MG63 (cell line): ENCODE data around the gene AKIRIN2. TPM values are rescaled to one million over a fixed set of nuclear protein-coding genes. Genes with fewer than 3 reads are reported as not detected.
A peak's percentile ranks its signal among the peaks of the same experiment; 100 is the strongest.

Experiments
- DNase-seq: peaks from one replicate; pipeline ENCODE4 v3.0.0-alpha.2; 2020
- H3K27me3 ChIP-seq: fragments of 250-450 bp; sonication (Bioruptor Pico); 2 replicates; pipeline ENCODE4 v1.5.1; 2020; ENCODE audit warnings: mild to moderate bottlenecking, moderate library complexity
- H3K36me3 ChIP-seq: fragments of 250-450 bp; sonication (Bioruptor Pico); 2 replicates; pipeline ENCODE4 v1.5.1; 2020; ENCODE audit warnings: mild to moderate bottlenecking, moderate library complexity
- H3K4me3 ChIP-seq: fragments of 250-450 bp; sonication (Bioruptor Pico); 2 replicates; pipeline ENCODE4 v1.5.1; 2020; ENCODE audit warnings: mild to moderate bottlenecking, moderate library complexity
- H3K9me3 ChIP-seq: fragments of 250-450 bp; sonication (Bioruptor Pico); 2 replicates; pipeline ENCODE4 v1.5.1; 2020; ENCODE audit warnings: mild to moderate bottlenecking, moderate library complexity
- total RNA-seq: library from RNA; depleted of rRNA; stranded (reverse); fragments of >200 nt; shearing (Covaris generic); gene quantifications from 2 replicates; pipeline ENCODE4 v1.2.3, GENCODE V29; 2014; ENCODE audit warnings: low replicate concordance; rRNA removed

AKIRIN2 gene
- total RNA-seq, result 11.4 and 19.5 TPM in 2 replicates

DNA sequence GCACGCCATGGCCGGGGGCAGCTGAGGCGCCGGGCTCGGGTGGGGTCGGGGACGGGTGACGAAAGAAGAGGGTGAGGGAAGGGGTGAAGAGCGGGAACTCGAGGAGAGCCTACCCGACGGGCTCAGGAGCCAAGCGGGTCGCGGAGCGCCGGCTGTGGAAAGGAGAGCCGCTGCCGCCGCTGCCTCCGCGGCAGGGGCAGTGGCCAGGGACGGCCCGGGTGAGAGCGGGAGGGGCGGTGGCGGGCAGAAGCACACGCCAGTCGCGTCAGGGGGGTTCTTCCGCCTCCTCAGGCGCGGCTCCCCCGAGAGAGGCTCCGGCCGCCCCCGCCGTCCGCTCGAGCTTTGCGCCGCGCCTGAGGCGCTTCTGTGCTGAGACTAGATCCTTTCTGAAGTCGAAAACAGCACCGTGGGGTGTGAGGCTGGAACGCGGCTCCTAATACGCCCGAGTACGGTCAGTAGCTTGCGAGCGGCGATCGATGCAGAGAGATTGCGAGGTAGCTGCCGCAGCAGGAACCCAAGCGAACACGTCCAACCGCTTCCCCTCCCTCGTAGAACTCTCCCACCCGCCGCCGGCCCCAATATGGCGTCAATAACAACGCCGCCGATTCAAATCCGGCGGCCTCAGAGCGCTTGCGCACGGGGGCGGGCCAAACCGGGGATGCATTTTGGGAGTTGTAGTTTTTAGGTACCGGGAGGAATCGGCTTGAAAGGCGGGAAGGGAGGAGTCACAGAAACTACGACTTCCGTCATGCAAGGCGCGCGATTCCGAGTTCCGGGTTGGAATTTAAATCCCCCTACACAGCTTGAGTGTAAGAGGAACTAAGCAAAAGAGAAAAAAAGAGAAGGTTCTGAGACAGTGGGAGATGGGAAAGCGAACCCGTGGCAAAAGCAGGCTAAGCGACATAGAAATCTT is at the start of gene AKIRIN2:
Gene AKIRIN2 (minus strand): TSS at position 558 of the 913 bp plus-strand sequence. CDS start 549 bp downstream, at position 9.
- Histone ChIP-seq H3K27me3 (no peaks in the 10 kb centered on the region), H3K4me3 (peak within 1 kb of the TSS; percentile 86), H3K36me3 (peaks cover 7% of the 10 kb centered on the region), H3K9me3 (no peaks in the 10 kb centered on the region)
- peak; percentile 94 for DNase-seq

DNA sequence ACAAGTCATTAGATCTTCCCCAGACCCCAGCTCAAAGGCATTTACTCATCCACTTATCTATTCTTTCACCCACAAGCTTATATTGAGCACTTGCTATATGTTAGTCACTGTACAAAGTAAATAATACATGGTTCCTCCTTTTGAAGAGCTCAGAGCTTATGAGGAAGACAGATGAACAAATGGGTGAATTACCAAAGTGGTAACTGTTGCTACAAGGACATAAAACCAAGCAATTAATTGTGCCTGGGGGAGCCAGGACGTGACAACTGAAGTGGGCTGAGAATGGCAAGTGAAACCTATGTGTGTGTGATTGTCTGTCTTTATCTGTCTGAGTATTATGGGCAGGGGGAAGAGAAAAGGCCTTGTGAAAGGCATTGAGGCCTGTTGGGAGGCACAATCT is 45.6 kb upstream of the AKIRIN2 start:
- DNase-seq, result no peak
- Histone ChIP-seq H3K27me3 (no peaks in the 10 kb centered on the region), H3K36me3 (no peaks in the 10 kb centered on the region), H3K4me3 (no peak overlapping the region), H3K9me3 (no peaks in the 10 kb centered on the region)

DNA sequence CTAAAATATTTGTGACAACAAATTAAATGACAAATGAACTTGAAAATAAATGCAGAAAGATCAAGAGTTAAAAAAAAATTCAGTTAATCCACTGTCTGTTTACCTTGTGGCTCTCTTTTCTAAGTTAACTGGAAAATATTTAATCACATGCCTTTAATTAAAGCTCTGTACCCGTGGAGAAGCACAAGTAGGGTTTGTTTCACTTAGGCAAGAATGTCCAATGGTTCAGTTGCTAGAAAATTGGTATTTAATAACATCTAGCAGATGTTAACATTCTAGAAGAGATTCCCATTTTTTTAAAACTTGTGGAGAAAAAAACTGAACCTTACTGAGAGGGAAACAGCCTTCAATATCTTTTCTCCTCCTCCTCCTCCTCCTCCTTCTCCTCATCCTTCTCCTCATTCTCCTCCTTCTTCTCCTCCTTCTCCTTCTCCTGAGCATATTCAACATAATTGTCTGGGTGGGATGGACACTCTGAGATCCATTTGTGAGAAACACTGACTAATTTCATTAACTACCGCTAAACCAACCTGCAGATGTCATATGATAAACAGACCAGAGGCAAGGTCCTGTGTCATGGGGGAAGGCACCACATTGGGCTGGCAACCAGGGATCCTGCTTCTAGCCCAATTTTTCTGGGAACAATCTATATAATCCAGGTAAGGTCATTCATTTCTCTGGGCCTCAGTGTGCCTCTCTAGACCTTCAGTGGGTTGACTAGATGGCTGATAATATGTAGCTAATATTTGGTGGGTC is 44.1 kb upstream of the AKIRIN2 start:
- H3K9me3 ChIP-seq, result no peaks in the 10 kb centered on the region
- no peaks in the 10 kb centered on the region for H3K27me3 ChIP-seq
- no peaks in the 10 kb centered on the region for H3K36me3 ChIP-seq
- DNase-seq, result no peak
- no peak overlapping the region for H3K4me3 ChIP-seq

DNA sequence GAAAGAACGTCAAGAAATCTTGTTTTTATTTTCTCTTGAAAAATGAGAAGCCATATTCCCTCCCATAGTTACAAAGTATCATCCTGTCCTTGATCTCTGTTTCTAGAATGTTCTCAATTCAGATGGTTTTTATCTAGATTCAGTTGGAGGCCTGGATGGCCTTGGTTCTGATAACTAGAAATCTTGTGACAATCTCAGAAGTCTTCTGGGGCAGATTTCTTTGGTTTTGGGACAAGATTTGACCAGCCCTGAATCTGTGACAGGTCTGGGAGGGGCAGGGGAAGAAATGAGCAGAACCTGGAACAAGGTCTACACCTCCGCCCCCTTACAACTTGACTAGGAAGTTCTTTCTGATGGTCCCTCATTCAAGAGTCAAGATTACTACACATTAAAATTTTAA is 41.4 kb upstream of the AKIRIN2 start:
- Histone ChIP-seq H3K27me3 (no peaks in the 10 kb centered on the region), H3K36me3 (no peaks in the 10 kb centered on the region), H3K9me3 (no peaks in the 10 kb centered on the region), H3K4me3 (no peak overlapping the region)
- no peak for DNase-seq

DNA sequence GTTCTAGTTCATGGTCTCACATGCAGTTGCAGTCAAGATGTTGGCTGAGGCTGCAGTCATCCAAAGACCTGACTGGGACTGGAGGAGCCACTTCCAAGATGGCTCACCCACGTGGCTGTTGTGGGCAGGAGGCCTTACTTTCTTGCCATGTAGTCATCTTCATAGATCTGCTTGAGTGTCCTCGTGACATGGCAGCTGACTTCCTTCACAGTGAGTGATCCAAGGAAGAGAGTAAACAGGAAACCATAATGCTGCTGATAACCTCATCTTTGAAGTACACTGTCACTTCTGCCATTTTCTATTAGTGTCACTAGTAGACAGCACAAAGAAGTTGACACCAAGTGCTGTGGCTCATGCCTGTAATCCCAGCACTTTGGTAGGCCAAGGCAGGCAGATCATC is 40.1 kb upstream of the AKIRIN2 start:
- Histone ChIP-seq H3K9me3 (no peaks in the 10 kb centered on the region), H3K4me3 (no peak overlapping the region), H3K27me3 (no peaks in the 10 kb centered on the region), H3K36me3 (no peaks in the 10 kb centered on the region)
- DNase-seq, result no peak

DNA sequence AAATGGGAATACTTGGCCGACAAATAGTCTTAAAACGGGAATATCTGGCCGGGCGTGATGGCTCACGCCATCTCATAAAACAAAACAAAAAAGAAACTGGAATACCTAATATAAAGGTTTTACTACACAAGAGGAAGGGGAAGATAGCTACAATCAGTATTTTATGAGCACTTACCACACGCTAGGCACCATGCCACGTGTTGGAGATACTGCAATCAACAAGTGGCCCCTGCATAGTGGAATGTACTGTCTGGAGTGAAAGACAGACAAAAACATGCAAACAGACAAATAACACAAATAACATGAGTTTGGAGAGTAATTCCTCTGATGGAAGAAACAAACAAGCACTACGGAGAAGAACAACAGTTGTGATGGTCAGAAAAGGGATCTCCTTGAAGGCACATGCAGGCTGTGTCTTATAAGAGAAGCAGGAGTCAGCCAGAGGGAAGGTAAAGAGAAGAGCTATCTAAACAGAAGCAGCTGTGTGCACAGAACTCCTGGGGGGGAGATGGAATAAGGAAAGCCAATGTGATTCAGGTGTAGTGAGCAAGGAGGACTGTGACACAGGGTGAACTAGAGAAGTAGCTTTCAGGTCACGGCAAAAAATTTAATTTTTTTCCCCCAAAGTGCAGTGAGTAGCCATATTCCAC is 39.1 kb upstream of the AKIRIN2 start:
- no peak for DNase-seq
- Histone ChIP-seq H3K27me3 (no peaks in the 10 kb centered on the region), H3K4me3 (no peak overlapping the region), H3K9me3 (no peaks in the 10 kb centered on the region), H3K36me3 (no peaks in the 10 kb centered on the region)

DNA sequence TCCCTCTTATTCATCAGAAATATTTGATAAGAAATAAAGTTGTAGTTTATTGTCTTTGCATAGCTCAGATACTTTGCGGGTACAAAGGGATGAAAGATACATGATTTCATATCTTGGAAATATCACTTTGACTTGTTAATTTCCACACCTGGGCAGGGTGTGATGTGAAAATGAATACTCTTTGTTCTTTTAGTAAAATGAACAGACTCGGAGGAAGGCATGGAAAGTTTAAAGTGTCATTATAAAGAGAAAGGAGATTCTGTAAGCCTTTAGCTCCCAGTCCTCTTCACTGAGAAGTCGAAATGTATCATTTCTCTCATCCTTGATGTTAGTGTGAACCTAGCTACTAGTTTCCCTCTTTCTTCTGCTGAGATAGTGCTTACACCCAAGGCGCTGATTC is 36.7 kb upstream of the AKIRIN2 start:
- no peak overlapping the region for H3K4me3 ChIP-seq
- H3K36me3 ChIP-seq, result no peaks in the 10 kb centered on the region
- no peaks in the 10 kb centered on the region for H3K9me3 ChIP-seq
- H3K27me3 ChIP-seq, result no peaks in the 10 kb centered on the region
- no peak for DNase-seq

DNA sequence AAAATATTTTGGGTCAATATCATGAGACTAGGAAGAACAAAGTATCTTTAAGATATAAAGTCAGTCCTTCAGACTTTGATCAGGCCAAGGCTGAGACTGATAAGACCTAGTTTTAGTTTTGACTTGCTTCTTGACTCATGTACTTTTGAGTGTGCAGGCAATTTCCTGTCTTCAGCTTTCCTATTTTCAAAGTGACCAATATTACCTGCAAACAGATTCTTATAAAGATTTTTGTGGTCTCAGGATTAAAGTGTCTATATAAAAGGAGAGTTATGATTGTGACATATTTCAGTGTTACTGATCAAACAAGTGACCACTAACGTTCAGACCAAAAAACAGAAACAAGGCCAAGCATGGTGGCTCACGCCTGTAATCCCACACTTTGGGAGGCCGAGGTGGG is 36.0 kb upstream of the AKIRIN2 start:
- no peaks in the 10 kb centered on the region for H3K9me3 ChIP-seq
- no peaks in the 10 kb centered on the region for H3K27me3 ChIP-seq
- no peak overlapping the region for H3K4me3 ChIP-seq
- no peak for DNase-seq
- no peaks in the 10 kb centered on the region for H3K36me3 ChIP-seq

DNA sequence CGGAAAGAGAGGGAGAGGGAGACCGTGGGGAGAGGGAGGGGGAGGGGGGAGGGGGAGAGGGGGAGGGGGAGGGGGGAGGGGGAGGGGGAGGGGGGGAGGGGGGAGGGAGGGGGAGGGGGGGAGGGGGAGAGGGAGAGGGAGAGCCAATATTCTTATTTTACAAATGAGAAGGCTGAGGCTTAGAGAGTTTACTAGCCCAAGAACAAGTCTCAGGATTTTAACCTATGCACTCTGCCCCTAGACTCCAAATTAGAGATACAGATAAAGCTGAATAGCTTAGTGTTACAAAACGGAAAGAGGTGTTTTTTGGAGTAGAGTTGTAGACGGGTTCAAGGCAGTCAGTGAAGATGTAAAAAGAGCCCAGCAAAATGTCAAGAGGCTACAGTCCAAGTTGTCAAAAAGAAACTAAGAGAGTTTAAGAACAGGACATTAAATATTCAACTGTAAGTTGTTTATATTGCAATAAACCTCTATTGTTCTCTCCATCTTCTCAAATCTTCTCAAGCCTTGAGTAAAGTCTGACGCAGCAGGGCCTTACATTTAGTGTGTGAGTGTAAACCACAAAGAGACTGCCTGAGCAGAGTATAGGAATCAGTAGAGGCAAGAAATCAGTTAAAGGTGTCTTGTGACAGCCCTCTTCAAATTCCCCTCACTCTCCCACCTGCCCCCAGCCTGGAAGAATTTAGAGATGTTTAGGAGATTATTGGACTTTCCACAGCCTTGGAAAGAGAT is 34.9 kb upstream of the AKIRIN2 start:
- no peaks in the 10 kb centered on the region for H3K9me3 ChIP-seq
- DNase-seq, result no peak
- no peaks in the 10 kb centered on the region for H3K27me3 ChIP-seq
- no peak overlapping the region for H3K4me3 ChIP-seq
- H3K36me3 ChIP-seq, result no peaks in the 10 kb centered on the region

DNA sequence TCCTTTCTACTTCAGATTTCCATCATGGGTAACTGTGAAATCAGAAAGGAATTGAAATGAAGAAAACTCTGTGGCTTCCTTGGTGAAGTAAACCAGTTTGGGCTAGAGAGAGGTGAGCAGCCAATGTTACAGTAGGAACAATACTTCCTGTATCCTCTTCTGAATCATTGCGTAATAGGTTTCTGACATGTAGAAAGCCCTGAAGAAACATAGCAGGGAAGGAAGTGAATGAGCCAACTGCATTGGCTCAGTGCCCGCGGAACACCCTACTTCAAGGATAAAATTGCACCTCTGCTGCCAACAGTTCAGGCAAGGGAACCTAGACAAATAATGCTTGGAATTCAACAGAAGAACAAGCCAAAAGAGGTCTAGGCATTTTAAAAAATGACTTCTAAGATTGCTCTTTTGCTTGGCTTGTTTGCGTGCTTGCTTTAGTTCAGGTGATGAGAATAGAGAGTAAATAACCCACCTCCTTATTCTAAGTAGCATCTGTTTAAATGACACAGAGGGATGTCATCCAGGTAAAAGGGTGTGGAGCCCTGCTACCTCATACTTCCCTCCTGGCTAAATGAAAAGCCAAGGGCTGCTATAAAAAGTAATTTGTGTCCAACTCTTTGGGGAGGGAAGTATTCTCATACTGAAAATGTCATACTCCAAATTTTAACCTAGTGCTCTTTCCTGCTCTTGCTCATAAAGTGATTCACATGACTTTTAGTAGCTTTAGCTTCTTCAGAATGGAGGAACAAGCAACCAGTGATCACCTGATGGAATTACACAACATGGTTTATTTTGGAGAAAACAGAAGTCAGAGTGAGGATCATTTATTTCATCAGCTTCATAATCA is 30.0 kb upstream of the AKIRIN2 start:
- Histone ChIP-seq H3K4me3 (no peak overlapping the region), H3K9me3 (no peaks in the 10 kb centered on the region), H3K36me3 (no peaks in the 10 kb centered on the region), H3K27me3 (no peaks in the 10 kb centered on the region)
- peak; percentile 94 for DNase-seq

DNA sequence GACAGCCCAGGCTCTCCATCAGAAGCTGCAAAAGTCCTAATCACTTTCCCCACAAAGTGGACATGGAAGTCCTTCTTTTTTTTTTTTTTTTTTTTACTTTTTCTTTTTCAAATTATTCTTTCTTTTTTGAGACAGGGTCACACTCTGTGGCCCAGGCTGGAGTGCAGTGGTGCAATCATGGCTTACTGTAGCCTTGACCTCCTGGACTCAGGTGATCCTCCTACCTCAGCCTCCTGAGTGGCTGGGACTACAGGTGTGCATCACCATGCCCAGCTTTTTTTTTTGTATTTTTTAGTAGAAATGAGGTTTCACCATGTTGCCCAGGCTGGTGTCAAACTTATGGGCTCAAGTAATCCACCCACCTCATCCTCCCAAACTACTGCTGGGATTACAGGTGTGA is 29.0 kb upstream of the AKIRIN2 start:
- no peak overlapping the region for H3K4me3 ChIP-seq
- no peaks in the 10 kb centered on the region for H3K27me3 ChIP-seq
- no peaks in the 10 kb centered on the region for H3K9me3 ChIP-seq
- no peak for DNase-seq
- no peaks in the 10 kb centered on the region for H3K36me3 ChIP-seq

DNA sequence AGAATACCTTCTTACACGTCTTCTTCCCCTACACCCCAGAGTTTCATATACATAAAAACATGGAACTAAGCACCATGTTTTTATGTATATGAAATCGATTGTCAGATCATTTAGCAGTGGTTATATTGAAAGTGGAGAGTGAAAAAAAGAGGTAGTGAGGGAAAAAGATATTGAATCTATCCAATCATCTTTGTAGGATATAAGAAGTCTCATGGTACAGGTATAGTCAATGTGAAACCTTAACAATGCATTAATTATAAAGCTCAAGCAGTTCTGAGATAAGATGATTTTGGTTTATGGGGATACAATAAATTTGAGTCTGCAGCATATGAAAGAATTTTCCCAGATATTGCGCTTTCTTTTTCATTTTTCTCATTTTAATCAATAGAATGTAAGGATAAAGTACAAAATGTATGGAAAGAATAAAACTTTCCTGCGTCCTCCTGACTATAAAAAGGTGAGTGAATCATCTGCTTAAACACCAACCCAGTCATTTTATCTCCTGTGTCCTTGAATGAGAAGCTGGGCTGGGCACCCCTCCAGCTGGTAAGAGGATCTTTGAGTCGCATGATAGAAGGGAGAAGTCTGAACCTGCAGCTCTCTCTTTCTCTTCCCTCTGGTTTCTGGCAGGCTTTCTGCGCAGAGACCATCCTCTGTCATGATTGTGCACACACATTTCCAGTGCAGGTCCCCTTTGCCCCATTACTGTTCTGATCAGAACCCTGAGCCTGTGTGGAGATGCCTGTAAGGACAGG is 28.1 kb upstream of the AKIRIN2 start:
- H3K4me3 ChIP-seq, result no peak overlapping the region
- H3K9me3 ChIP-seq, result no peaks in the 10 kb centered on the region
- peak; percentile 79 for DNase-seq
- no peaks in the 10 kb centered on the region for H3K27me3 ChIP-seq
- no peaks in the 10 kb centered on the region for H3K36me3 ChIP-seq

DNA sequence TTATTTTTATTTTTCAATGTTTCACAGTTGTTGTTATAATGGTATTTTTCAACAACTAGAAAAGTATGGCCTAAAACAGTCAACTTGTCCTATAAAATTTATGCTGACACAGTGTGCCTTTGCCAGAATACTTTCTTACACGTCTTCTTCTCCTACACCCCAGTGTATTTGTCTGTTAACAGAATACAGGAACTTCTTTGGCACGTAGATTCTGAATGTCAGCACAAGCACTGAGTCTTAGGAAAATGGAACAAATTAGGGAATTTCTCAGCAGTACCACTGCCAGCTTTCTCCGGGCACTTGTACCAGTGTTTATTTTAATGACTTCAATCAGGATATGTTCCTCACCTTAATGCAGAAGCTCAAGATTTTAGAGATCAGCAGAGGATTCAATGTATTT is 26.7 kb upstream of the AKIRIN2 start:
- Histone ChIP-seq H3K9me3 (no peaks in the 10 kb centered on the region), H3K36me3 (no peaks in the 10 kb centered on the region), H3K27me3 (no peaks in the 10 kb centered on the region), H3K4me3 (no peak overlapping the region)
- DNase-seq, result peak; percentile 22

DNA sequence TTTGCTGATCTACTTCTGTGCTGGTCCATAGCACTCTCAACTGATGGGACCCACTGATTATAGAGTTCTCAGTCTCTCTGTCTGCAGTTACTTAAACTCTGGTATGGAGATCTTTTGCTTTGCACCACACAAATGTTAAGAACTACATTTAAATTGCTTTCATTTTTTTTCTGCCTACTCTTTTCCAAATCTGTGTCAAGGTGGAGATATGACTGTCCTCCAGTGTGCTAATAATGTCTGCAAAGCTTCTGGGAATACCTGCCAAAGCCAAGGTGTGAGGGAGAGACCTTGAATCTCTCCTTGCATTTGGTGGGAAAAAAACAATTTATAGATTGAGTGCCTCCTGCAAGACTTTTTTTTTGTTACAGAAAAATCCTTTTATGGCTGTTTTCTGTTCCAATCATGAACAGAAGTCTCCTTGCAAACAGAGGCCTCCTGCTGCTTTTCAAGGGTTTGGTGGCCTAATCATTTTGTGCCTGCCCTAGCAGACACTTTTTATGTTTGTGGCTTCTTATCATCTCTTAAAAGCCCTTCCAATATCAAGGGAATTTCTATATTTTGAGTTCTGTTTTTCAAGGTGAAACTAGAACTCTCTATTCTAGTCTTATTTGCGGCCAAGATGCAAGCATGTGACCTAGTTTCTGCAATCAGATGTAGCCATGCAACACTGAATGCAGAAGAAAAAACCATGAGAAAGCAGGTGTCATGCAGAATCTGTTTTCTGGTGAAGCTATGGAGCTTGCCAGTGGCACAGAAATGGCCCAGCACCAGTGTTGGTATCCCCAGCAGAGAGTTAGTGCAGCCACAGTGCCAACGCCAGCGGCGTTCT is 23.2 kb upstream of the AKIRIN2 start:
- no peak overlapping the region for H3K4me3 ChIP-seq
- no peaks in the 10 kb centered on the region for H3K27me3 ChIP-seq
- DNase-seq, result no peak
- no peaks in the 10 kb centered on the region for H3K36me3 ChIP-seq
- H3K9me3 ChIP-seq, result no peaks in the 10 kb centered on the region
